H9 (cell line): ENCODE results near the gene HCRTR1. TPM values are rescaled to one million over a fixed set of nuclear protein-coding genes. Genes with fewer than 3 reads are reported as not detected.

Source experiments
- DNase-seq: peaks from one replicate; pipeline ENCODE4 v3.0.0-alpha.2; 2017
- H2AFZ ChIP-seq: one replicate; pipeline ENCODE4 v1.6.1; 2013; ENCODE audit warnings: mild to moderate bottlenecking, low read length, control low read depth, moderate library complexity
- H2AK5ac ChIP-seq: 2 replicates; pipeline ENCODE4 v1.6.1; 2013; ENCODE audit warnings: low read length, control low read depth, mixed read lengths; ENCODE audit not compliant: insufficient read length
- H2BK120ac ChIP-seq: one replicate; pipeline ENCODE4 v1.6.1; 2013; ENCODE audit warnings: low read depth, mild to moderate bottlenecking, low read length, control low read depth, inconsistent platforms; ENCODE audit not compliant: poor library complexity, severe bottlenecking
- H2BK12ac ChIP-seq: 2 replicates; pipeline ENCODE4 v1.6.1; 2013; ENCODE audit warnings: low read length, control low read depth, mixed read lengths, low read depth; ENCODE audit not compliant: insufficient read length
- H2BK15ac ChIP-seq: 2 replicates; pipeline ENCODE4 v1.6.1; 2013; ENCODE audit warnings: low read depth, low read length, control low read depth
- H2BK20ac ChIP-seq: one replicate; pipeline ENCODE4 v1.6.1; 2013; ENCODE audit warnings: low read depth, mild to moderate bottlenecking, low read length, control low read depth, inconsistent platforms; ENCODE audit not compliant: poor library complexity, severe bottlenecking
- H2BK5ac ChIP-seq: 2 replicates; pipeline ENCODE4 v1.6.1; 2013; ENCODE audit warnings: low read length, control low read depth, mixed read lengths; ENCODE audit not compliant: insufficient read length
- H3K14ac ChIP-seq: 2 replicates; pipeline ENCODE4 v1.6.1; 2013; ENCODE audit warnings: low read length, control low read depth; ENCODE audit not compliant: insufficient read depth
- H3K18ac ChIP-seq: 2 replicates; pipeline ENCODE4 v1.6.1; 2013; ENCODE audit warnings: low read depth, mild to moderate bottlenecking, mixed read lengths, low read length, control low read depth; ENCODE audit not compliant: insufficient read length
- H3K23ac ChIP-seq: 2 replicates; pipeline ENCODE4 v1.6.1; 2013; ENCODE audit warnings: low read length, control low read depth, mixed read lengths, low read depth; ENCODE audit not compliant: insufficient read length
- H3K23me2 ChIP-seq: 2 replicates; pipeline ENCODE4 v1.6.1; 2013; ENCODE audit warnings: low read depth, mild to moderate bottlenecking, mixed read lengths, low read length, control low read depth; ENCODE audit not compliant: insufficient read length, poor library complexity, severe bottlenecking
- H3K27ac ChIP-seq: 2 replicates; pipeline ENCODE4 v1.5.1; 2013; ENCODE audit warnings: low read length, control low read depth, mixed read lengths, low read depth; ENCODE audit not compliant: insufficient read length
- H3K27me3 ChIP-seq: 2 replicates; pipeline ENCODE4 v1.6.1; 2013; ENCODE audit warnings: low read length, control low read depth, inconsistent platforms; ENCODE audit not compliant: insufficient read depth
- H3K4ac ChIP-seq: 2 replicates; pipeline ENCODE4 v1.6.1; 2013; ENCODE audit warnings: low read depth, mild to moderate bottlenecking, control low read depth, inconsistent platforms, low read length, moderate library complexity
- H3K4me1 ChIP-seq: 2 replicates; pipeline ENCODE4 v1.6.1; 2013; ENCODE audit warnings: low read length, control low read depth, inconsistent platforms; ENCODE audit not compliant: insufficient read depth
- H3K4me2 ChIP-seq: 2 replicates; pipeline ENCODE4 v1.6.1; 2013; ENCODE audit warnings: low read length, control low read depth, mixed read lengths; ENCODE audit not compliant: insufficient read length, insufficient read depth
- H3K56ac ChIP-seq: 2 replicates; pipeline ENCODE4 v1.6.1; 2013; ENCODE audit warnings: low read depth, mild to moderate bottlenecking, mixed read lengths, low read length, control low read depth; ENCODE audit not compliant: insufficient read length
- H3K79me1 ChIP-seq: 2 replicates; pipeline ENCODE4 v1.6.1; 2013; ENCODE audit warnings: low read depth, mild to moderate bottlenecking, moderate library complexity, low read length, control low read depth, inconsistent platforms; ENCODE audit not compliant: insufficient read depth, poor library complexity, severe bottlenecking
- H3K79me2 ChIP-seq: 2 replicates; pipeline ENCODE4 v1.6.1; 2013; ENCODE audit warnings: low read length, control low read depth, inconsistent platforms; ENCODE audit not compliant: insufficient read depth
- H3K9ac ChIP-seq: 2 replicates; pipeline ENCODE4 v1.6.1; 2013; ENCODE audit warnings: low read length, control low read depth, mixed read lengths; ENCODE audit not compliant: insufficient read length; ENCODE audit errors: extremely low read depth
- H3K9me3 ChIP-seq: one replicate; pipeline ENCODE4 v1.6.1; 2013; ENCODE audit warnings: low read depth, low read length, inconsistent platforms; ENCODE audit not compliant: control insufficient read depth
- H3T11ph ChIP-seq: one replicate; pipeline ENCODE4 v1.6.1; 2013; ENCODE audit warnings: mild to moderate bottlenecking, low read length, control low read depth, inconsistent platforms
- H4K20me1 ChIP-seq: one replicate; pipeline ENCODE4 v1.6.1; 2013; ENCODE audit not compliant: control insufficient read depth, insufficient read length, insufficient read depth
- H4K5ac ChIP-seq: 2 replicates; pipeline ENCODE4 v1.6.1; 2013; ENCODE audit warnings: low read depth, mild to moderate bottlenecking, mixed read lengths, low read length, control low read depth; ENCODE audit not compliant: insufficient read length
- H4K8ac ChIP-seq: replicated peaks from 2 replicates; pipeline ENCODE4 v1.6.1; 2013; ENCODE audit warnings: low read length, control low read depth, mixed read lengths, low read depth; ENCODE audit not compliant: insufficient read length
- H4K91ac ChIP-seq: 2 replicates; pipeline ENCODE4 v1.6.1; 2013; ENCODE audit warnings: low read depth, mild to moderate bottlenecking, moderate library complexity, mixed read lengths, low read length, control low read depth; ENCODE audit not compliant: insufficient read length
- H3K27ac Mint-ChIP-seq, 3 experiments: 2 replicates in 2 of 3; 3 replicates in 1 of 3; pipeline ENCODE4 v1.8.0; 2020 to 2021; ENCODE audit warnings: mixed read lengths in 3 of 3, mild to moderate bottlenecking in 1 of 3, moderate library complexity in 1 of 3
- H3K27me3 Mint-ChIP-seq: 2 replicates; pipeline ENCODE4 v1.8.0; 2021; ENCODE audit warnings: low read depth, mild to moderate bottlenecking, moderate library complexity, mixed read lengths
- H3K36me3 Mint-ChIP-seq, 3 experiments: 2 replicates in 2 of 3; 3 replicates in 1 of 3; pipeline ENCODE4 v1.8.0; 2020 to 2021; ENCODE audit warnings: low read depth in 3 of 3, mixed read lengths in 3 of 3; ENCODE audit not compliant: insufficient read depth in 1 of 3
- H3K4me1 Mint-ChIP-seq, 2 experiments: 2 replicates each; pipeline ENCODE4 v1.8.0; 2020; ENCODE audit warnings: mixed read lengths in 2 of 2
- H3K4me3 Mint-ChIP-seq, 2 experiments: 2 replicates in 1 of 2; 3 replicates in 1 of 2; pipeline ENCODE4 v1.8.0; 2020 to 2021; ENCODE audit warnings: mild to moderate bottlenecking in 2 of 2, mixed read lengths in 2 of 2, moderate library complexity in 1 of 2
- H3K9me3 Mint-ChIP-seq, 2 experiments: 2 replicates in 1 of 2; 3 replicates in 1 of 2; pipeline ENCODE4 v1.8.0; 2020; ENCODE audit warnings: mild to moderate bottlenecking in 2 of 2, mixed read lengths in 2 of 2, moderate library complexity in 1 of 2
- CTCF ChIP-seq: fragments of 200-600 bp; sonication (generic); conservative IDR thresholded peaks from 3 replicates; pipeline ENCODE4 v1.8.0; 2021; ENCODE audit warnings: antibody characterized with exemption, mild to moderate bottlenecking
- WGBS: extraction: QIAGEN DNeasy Blood & Tissue Kit; methylation state at CpG from one replicate; pipeline ENCODE4 v1.1.7; 2013; ENCODE audit warnings: missing lambda C conversion rate, low lambda C conversion rate, mixed read lengths; ENCODE audit not compliant: insufficient read length; ENCODE audit errors: extremely low coverage; 5-methylcytosine and 5-hydroxymethylcytosine counted together
- total RNA-seq: library from RNA; stranded (reverse); gene quantifications from 2 replicates; pipeline ENCODE4 v1.2.1, GENCODE V29; 2021

HCRTR1 gene
- total RNA-seq, 1 experiment from 2014 or later: not detected

DNA sequence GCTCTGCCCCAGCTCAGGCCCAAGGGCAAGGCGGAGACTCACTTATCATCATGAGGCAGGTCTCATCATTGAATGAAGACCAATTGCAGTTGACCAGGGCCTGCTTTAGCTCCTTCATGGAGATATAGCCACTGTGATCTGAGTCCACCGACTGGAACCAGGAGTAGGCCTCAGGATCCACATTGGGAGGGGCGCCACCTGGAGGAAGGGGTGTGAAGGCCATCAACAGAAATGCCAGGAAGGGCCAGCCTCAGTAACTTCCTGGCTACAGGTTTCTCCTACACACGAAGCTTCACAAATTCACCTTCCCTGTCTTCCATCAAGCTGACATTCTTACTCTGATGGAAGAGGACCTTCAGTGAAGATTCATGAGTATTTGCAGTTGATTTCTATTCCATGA lies 15.6 kb downstream of the HCRTR1 start:
- H3K23ac ChIP-seq: no peak overlapping the region
- Mint-ChIP-seq H3K4me3 (no peak overlapping the region; a peak in 1 of 5 replicates), H3K4me1 (no peaks in the 10 kb centered on the region), H3K27ac (no peak overlapping the region; a peak in 1 of 7 replicates), H3K9me3 (no peaks in the 10 kb centered on the region), H3K36me3 (peaks cover 5 to 28% (median 24%) of the 10 kb centered on the region in 3 experiments; a peak in 6 of 7 replicates), H3K27me3 (no peaks in the 10 kb centered on the region)
- peak; percentile 65 for DNase-seq
- H4K20me1 ChIP-seq: no peaks in the 10 kb centered on the region
- no peaks in the 10 kb centered on the region for H3K4me1 ChIP-seq
- H4K91ac ChIP-seq: no peak overlapping the region
- H3K79me2 ChIP-seq: peaks cover 3% of the 10 kb centered on the region; the same call in 1 of the 2 replicates
- no peak overlapping the region for H3K27ac ChIP-seq
- no peak overlapping the region for H2BK120ac ChIP-seq
- no peak overlapping the region for H4K8ac ChIP-seq
- peak; percentile 81 for TF ChIP-seq CTCF
- no peak overlapping the region for H3T11ph ChIP-seq
- no peak overlapping the region for H3K14ac ChIP-seq
- H3K9me3 ChIP-seq: no peaks in the 10 kb centered on the region
- no peak overlapping the region for H4K5ac ChIP-seq
- no CpG with 5 or more reads among the region's 4 CpGs for WGBS
- H2BK20ac ChIP-seq: no peak overlapping the region
- H3K4me2 ChIP-seq: no peak overlapping the region
- no peaks in the 10 kb centered on the region for H3K23me2 ChIP-seq
- no peak overlapping the region for H3K4ac ChIP-seq
- H3K18ac ChIP-seq: no peak overlapping the region
- no peak overlapping the region for H3K9ac ChIP-seq
- H3K79me1 ChIP-seq: no peaks in the 10 kb centered on the region
- no peak overlapping the region for H2AK5ac ChIP-seq
- H2BK5ac ChIP-seq: no peak overlapping the region
- H2AFZ ChIP-seq: no peak overlapping the region
- no peak overlapping the region for H2BK12ac ChIP-seq
- H2BK15ac ChIP-seq: no peak overlapping the region
- H3K56ac ChIP-seq: no peak overlapping the region
- no peaks in the 10 kb centered on the region for H3K27me3 ChIP-seq
